Bronchial epithelial cell (primary cell): ENCODE results near the gene SNRNP40. TPM values are rescaled to one million over a fixed set of nuclear protein-coding genes. Genes with fewer than 3 reads are reported as not detected.
A peak's percentile ranks its signal among the peaks of the same experiment; 100 is the strongest.

Experiments
- DNase-seq: peaks from one replicate; pipeline ENCODE4 v3.0.0-alpha.2; 2010; ENCODE audit warnings: low read depth
- FAIRE-seq: peaks from 2 replicates; lab custom pipeline; 2011; peaks lifted over from hg19 to GRCh38; lab: Jason Lieb, UNC
- H3K27me3 ChIP-seq: 2 replicates; pipeline ENCODE4 v1.5.1; 2011; ENCODE audit warnings: low read length; ENCODE audit not compliant: control insufficient read depth, insufficient read depth
- H3K36me3 ChIP-seq: 2 replicates; pipeline ENCODE4 v1.5.1; 2011; ENCODE audit warnings: low read length; ENCODE audit not compliant: control insufficient read depth, insufficient read depth
- H3K4me3 ChIP-seq: 2 replicates; pipeline ENCODE4 v1.5.1; 2011; ENCODE audit warnings: mild to moderate bottlenecking, low read depth, low read length, control low read depth
- total RNA-seq: library from RNA; depleted of rRNA; stranded (reverse); fragments of >200 nt; gene quantifications from 2 replicates; pipeline ENCODE4 v1.2.1, GENCODE V29; 2014
- TF ChIP-seq, protein P1 (sequence below): IDR thresholded peaks from 2 replicates; pipeline ENCODE4 v1.5.1; 2011; ENCODE audit warnings: mild to moderate bottlenecking, moderate library complexity, low read length, control low read depth, inconsistent platforms; ENCODE audit not compliant: insufficient read depth, severe bottlenecking

SNRNP40 gene
- total RNA-seq, 1 donor from 2014 or later = 142 TPM

DNA sequence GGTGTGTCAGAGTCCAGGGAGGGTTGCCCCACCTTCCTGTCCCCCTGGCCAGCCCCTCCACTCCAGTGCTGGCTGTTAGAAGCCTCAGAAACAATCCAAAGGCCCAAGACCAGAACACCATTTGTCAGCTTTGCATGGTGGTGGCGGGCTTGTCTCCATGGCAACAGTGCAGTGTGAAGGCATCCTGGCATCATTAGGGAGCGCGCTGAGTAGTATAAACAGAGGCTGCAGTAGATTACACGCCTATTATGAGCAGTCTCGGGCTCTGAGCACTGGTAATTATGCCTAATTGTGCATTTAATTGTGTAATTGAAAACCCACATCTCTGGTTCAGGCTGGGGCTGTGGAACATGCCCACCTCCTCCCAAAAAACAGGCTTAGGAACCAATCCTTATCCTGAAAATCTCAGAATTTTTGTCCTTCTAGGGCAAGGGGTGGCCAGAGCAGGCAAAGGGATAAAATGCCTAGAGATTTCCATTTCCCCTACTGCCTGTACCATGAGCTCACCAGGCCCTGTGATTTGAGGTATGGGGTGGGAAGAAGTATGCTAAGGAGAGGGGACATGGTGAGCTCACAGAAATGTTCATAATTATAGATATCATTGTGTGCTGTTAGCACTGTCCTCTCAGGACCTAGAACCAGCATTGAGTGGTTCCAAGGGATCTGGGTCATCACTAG, 68.6 kb downstream of the SNRNP40 start:
- DNase-seq (no peak), FAIRE-seq (no peak)
- Histone ChIP-seq H3K4me3 (no peak overlapping the region), H3K36me3 (no peaks in the 10 kb centered on the region), H3K27me3 (peaks cover 2% of the 10 kb centered on the region)
- TF ChIP-seq, protein P1, sequence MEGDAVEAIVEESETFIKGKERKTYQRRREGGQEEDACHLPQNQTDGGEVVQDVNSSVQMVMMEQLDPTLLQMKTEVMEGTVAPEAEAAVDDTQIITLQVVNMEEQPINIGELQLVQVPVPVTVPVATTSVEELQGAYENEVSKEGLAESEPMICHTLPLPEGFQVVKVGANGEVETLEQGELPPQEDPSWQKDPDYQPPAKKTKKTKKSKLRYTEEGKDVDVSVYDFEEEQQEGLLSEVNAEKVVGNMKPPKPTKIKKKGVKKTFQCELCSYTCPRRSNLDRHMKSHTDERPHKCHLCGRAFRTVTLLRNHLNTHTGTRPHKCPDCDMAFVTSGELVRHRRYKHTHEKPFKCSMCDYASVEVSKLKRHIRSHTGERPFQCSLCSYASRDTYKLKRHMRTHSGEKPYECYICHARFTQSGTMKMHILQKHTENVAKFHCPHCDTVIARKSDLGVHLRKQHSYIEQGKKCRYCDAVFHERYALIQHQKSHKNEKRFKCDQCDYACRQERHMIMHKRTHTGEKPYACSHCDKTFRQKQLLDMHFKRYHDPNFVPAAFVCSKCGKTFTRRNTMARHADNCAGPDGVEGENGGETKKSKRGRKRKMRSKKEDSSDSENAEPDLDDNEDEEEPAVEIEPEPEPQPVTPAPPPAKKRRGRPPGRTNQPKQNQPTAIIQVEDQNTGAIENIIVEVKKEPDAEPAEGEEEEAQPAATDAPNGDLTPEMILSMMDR = no peak

DNA sequence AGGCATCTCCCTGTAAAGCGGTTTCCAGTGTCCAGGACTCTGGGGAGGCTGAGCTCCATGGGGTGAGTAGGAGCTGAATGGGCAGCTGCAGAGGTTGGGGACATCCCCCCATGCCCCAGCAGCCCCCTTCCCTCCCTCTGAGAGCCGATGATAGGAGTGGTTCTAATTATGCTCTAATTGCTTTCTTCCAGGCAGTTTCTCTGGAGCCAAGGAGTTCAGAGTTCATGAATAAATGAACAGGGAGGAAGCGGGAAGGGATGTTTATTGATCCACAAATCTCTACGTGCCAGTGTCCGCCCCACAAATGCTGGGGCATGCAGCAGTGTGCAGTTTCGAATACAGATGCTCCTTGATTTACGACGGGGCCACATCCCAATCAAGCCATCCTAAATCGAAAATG, 72.5 kb downstream of the SNRNP40 start:
- FAIRE-seq = no peak
- no peaks in the 10 kb centered on the region for H3K36me3 ChIP-seq
- TF ChIP-seq, protein P1 = no peak
- H3K4me3 ChIP-seq = no peak overlapping the region
- DNase-seq = no peak
- peaks cover 2% of the 10 kb centered on the region for H3K27me3 ChIP-seq

GRCh38 chr1:31222176-31222575, 74.4 kb downstream of the SNRNP40 start:
- H3K36me3 ChIP-seq = no peaks in the 10 kb centered on the region
- no peak overlapping the region for H3K4me3 ChIP-seq
- no peak for DNase-seq
- no peak for FAIRE-seq
- TF ChIP-seq, protein P1 = no peak
- H3K27me3 ChIP-seq = peaks cover 2% of the 10 kb centered on the region

DNA sequence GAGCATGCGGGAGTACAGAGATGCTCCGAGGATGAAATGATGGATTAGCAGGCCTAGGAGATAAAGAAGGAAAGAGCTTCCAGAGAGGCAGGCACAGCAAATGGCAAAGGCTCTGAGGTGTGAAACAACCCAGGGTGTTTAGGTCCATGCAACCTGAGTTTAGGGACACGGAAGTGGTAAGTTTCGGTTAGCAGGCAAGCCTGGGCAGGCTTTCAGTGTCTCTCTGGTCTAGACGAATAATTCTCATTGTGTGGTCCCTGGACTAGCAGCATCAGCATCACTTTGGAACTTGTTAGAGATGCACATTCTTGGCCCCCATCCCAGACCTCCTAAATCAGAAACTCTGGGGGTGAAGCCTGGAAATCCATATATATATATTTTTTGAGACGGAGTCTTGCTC, 75.5 kb downstream of the SNRNP40 start:
- Histone ChIP-seq H3K4me3 (no peak overlapping the region), H3K27me3 (peaks cover 2% of the 10 kb centered on the region), H3K36me3 (no peaks in the 10 kb centered on the region)
- FAIRE-seq = peak; percentile 36
- peak; percentile 49 for DNase-seq
- TF ChIP-seq, protein P1 = no peak

DNA sequence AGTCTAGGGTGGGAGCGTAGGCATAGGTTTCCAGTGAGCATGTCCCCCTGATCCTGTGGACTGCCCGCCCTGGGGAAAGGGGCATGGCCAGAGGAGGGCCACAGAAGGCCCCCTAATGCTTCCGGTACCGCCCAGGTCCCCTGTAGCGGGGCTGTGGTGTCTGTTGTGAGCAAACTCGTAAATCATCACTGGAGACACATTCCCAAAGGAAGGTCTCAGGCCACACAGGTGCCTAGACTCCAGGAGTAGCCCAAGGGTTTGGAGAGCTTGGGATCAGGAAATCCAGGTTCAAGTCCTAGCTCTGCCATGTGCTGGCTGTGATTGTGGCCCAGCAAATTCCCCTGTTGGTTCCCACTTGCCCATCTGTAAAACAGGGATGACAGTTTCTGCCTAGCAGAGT, 77.1 kb downstream of the SNRNP40 start:
- peak; percentile 13 for FAIRE-seq

More for the DNA sequence above, 77.1 kb downstream of the SNRNP40 start:
- no peaks in the 10 kb centered on the region for H3K36me3 ChIP-seq
- H3K27me3 ChIP-seq = no peaks in the 10 kb centered on the region
- H3K4me3 ChIP-seq = no peak overlapping the region
- TF ChIP-seq, protein P1 = no peak
- DNase-seq = no peak
